Gastroesophageal sphincter (tissue), 4 donors: ENCODE measurements around the gene SLC40A1. TPM values are rescaled to one million over a fixed set of nuclear protein-coding genes. Genes with fewer than 3 reads are reported as not detected.

Experiments used
- ATAC-seq: fragments of 150-250 bp; one replicate; pipeline ENCODE4 v1.9.1; 2016; ENCODE audit warnings: mild to moderate bottlenecking, moderate library complexity
- H3K27ac ChIP-seq, 4 donors: fragments of 200-600 bp; sonication (generic) in 3 of 4; 1 replicate in 3 of 4; 2 replicates in 1 of 4; pipeline ENCODE4 v1.5.1; 2016 to 2019
- H3K27me3 ChIP-seq: fragments of 200-600 bp; sonication (generic); one replicate; pipeline ENCODE4 v1.5.1; 2019
- H3K36me3 ChIP-seq, 2 donors: fragments of 200-600 bp; sonication (generic); one replicate each; pipeline ENCODE4 v1.5.1; 2019; ENCODE audit warnings: control low read depth in 1 of 2
- H3K4me1 ChIP-seq, 3 donors: fragments of 200-600 bp; sonication (generic); 1 replicate in 2 of 3; 2 replicates in 1 of 3; pipeline ENCODE4 v1.5.1; 2016 to 2019; ENCODE audit warnings: control low read depth in 2 of 3
- H3K4me3 ChIP-seq, 2 donors: fragments of 200-600 bp; sonication (generic); one replicate each; pipeline ENCODE4 v1.5.1; 2019; ENCODE audit warnings: mild to moderate bottlenecking in 1 of 2, moderate library complexity in 1 of 2
- H3K9me3 ChIP-seq, 3 donors: fragments of 200-600 bp; sonication (generic); one replicate each; pipeline ENCODE4 v1.5.1; 2017 to 2019; ENCODE audit warnings: control low read depth in 2 of 3
- EP300 ChIP-seq: sonication (generic); formaldehyde crosslinking; IDR thresholded peaks from one replicate; pipeline ENCODE4 v1.6.1; 2017; ENCODE audit warnings: antibody characterized with exemption, mild to moderate bottlenecking
- POLR2A ChIP-seq, 2 donors: fragments of 450-650 bp; IDR thresholded peaks; one replicate each; pipeline ENCODE4 v1.6.1; 2017; ENCODE audit warnings: antibody characterized with exemption in 2 of 2, mild to moderate bottlenecking in 2 of 2, moderate library complexity in 1 of 2
- POLR2AphosphoS5 ChIP-seq: sonication (generic); formaldehyde crosslinking; IDR thresholded peaks from one replicate; pipeline ENCODE4 v1.6.1; 2017; ENCODE audit warnings: antibody characterized with exemption
- WGBS, 2 donors: methylation state at CpG; one replicate each; pipeline ENCODE4 v1.1.5; 2018; ENCODE audit warnings: low coverage in 1 of 2; 5-methylcytosine and 5-hydroxymethylcytosine counted together
- total RNA-seq, 4 donors: library from RNA; depleted of rRNA; stranded (reverse); fragments of >200 nt; gene quantifications; one replicate each; pipeline ENCODE4 v1.1.0, GENCODE V29; 2016
- TF ChIP-seq, protein P1 (sequence below), 4 experiments: fragments of 200-600 bp in 2 of 4; fragments of 450-650 bp in 2 of 4; sonication (generic) in 1 of 4; IDR thresholded peaks; one replicate each; pipeline ENCODE4 v1.5.1; 2017 to 2019; ENCODE audit warnings: antibody characterized with exemption in 4 of 4, mild to moderate bottlenecking in 2 of 4, moderate library complexity in 2 of 4

Gene SLC40A1
- total RNA-seq, 4 donors from 2014 or later: 32.1 to 96.3 (median 57.2) TPM

DNA sequence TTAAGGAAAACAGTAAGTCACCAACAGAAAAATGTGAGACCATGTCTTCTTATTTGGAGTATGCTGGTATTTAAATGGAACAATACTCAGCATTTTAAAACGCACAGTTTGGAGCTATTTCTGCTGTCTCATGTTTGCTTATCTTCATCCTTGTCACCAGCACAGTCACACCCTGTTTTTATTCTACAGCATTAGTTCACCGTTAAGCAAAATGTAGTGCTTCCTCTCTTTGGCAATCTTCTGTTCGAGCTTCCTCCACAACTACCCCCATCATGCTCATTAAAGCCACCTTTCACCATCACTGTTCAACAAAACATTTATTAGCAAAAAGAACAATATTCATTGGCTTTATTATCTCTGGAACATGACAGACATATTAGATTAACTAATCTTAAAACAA, 64.0 kb downstream of the SLC40A1 start:
- TF ChIP-seq EP300: no peak
- no peak for TF ChIP-seq POLR2A (IDR thresholded peaks at IDR 0.05)
- TF ChIP-seq POLR2AphosphoS5: no peak
- TF ChIP-seq, protein P1, sequence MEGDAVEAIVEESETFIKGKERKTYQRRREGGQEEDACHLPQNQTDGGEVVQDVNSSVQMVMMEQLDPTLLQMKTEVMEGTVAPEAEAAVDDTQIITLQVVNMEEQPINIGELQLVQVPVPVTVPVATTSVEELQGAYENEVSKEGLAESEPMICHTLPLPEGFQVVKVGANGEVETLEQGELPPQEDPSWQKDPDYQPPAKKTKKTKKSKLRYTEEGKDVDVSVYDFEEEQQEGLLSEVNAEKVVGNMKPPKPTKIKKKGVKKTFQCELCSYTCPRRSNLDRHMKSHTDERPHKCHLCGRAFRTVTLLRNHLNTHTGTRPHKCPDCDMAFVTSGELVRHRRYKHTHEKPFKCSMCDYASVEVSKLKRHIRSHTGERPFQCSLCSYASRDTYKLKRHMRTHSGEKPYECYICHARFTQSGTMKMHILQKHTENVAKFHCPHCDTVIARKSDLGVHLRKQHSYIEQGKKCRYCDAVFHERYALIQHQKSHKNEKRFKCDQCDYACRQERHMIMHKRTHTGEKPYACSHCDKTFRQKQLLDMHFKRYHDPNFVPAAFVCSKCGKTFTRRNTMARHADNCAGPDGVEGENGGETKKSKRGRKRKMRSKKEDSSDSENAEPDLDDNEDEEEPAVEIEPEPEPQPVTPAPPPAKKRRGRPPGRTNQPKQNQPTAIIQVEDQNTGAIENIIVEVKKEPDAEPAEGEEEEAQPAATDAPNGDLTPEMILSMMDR (IDR thresholded peaks at IDR 0.05): no peak
- Histone ChIP-seq H3K27ac (no peak overlapping the region), H3K9me3 (no peaks in the 10 kb centered on the region), H3K36me3 (no peaks in the 10 kb centered on the region), H3K4me1 (peaks cover 0 to 7% (median 2%) of the 10 kb centered on the region in 3 donors), H3K27me3 (no peaks in the 10 kb centered on the region), H3K4me3 (no peak overlapping the region)
- no peak for ATAC-seq
- WGBS, 2 donors: 72 to 86% methylated on average over 3 of the region's 3 CpGs

DNA sequence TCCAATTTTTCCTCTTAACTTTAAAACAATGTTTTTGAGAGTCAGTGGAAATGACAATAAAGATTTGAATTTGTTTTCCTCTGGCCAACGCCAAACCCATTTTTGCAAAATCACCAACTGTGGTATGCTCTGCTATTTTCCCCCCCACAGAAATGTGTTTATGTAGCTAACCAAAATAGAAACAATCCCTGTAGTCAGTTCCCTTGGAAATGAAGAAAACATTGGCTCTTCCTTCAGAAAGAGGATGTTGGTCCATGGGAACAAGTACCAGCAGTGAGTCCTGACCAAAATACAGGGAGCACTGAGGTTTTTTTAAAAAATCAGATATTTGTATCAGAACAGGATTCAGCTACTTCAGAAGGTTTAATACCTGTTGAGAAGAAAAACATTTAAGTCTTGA, 65.3 kb downstream of the SLC40A1 start:
- Histone ChIP-seq H3K27me3 (no peaks in the 10 kb centered on the region), H3K9me3 (no peaks in the 10 kb centered on the region), H3K4me1 (peaks cover 0 to 2% (median 0%) of the 10 kb centered on the region in 3 donors), H3K36me3 (no peaks in the 10 kb centered on the region), H3K27ac (no peak overlapping the region), H3K4me3 (no peak overlapping the region)
- ATAC-seq: no peak
- TF ChIP-seq, protein P1 (IDR thresholded peaks at IDR 0.05): no peak
- no peak for TF ChIP-seq EP300
- no peak for TF ChIP-seq POLR2A (IDR thresholded peaks at IDR 0.05)
- TF ChIP-seq POLR2AphosphoS5: no peak
- WGBS, 2 donors: 17 to 42% methylated on average over 1 of the region's 1 CpG

DNA sequence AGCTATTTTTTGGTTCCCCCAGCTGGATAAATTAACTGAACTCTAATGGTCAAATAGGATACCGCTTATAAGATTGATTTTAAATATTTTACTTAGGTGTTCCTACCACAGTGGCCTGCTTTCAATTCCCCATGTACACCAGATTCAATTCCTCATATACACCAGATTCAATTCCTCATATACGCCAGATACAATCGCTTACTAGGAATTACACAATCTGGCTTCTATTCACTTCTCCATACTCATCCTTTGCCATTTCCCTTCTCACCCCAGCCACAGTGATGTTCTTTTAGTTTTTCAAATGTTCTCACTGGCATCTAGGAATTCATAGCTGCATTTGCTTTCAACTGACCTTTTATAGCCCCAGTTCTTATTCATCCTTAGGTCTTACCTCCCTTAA, 66.5 kb downstream of the SLC40A1 start:
- H3K27me3 ChIP-seq: no peaks in the 10 kb centered on the region
- H3K4me1 ChIP-seq: peaks cover 0 to 2% (median 0%) of the 10 kb centered on the region in 3 donors
- peak; percentile 46 for ATAC-seq
- H3K4me3 ChIP-seq: no peak overlapping the region
- H3K27ac ChIP-seq: no peak overlapping the region
- WGBS, 2 donors: 81 to 96% methylated on average over 3 of the region's 3 CpGs
- TF ChIP-seq, protein P1 (IDR thresholded peaks at IDR 0.05): no peak
- TF ChIP-seq POLR2A (IDR thresholded peaks at IDR 0.05) (no peak), EP300 (no peak), POLR2AphosphoS5 (no peak)
- H3K9me3 ChIP-seq: no peaks in the 10 kb centered on the region
- H3K36me3 ChIP-seq: no peaks in the 10 kb centered on the region

DNA sequence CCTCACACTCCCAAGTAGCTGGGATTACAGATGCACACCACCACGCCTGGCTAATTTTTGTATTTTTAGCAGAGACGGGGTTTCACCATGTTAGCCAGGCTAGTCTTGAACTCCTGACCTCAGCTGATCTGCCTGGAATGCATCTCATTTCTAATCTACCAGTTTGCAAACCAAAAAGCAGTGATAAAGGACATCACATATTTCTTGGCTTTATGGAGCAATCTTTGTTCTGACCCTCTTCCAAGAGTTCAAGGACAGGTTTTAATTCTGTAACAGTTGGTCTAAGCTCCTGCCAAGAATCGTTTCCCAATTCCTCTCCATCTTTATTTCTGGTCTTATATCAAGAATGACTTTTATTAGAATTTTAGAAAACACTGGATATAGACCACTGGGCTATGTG, 67.7 kb downstream of the SLC40A1 start:
- no peaks in the 10 kb centered on the region for H3K36me3 ChIP-seq
- 56 to 69% methylated on average over 2 to 3 of the region's 3 CpGs for WGBS, 2 donors
- H3K9me3 ChIP-seq: no peaks in the 10 kb centered on the region
- no peak for TF ChIP-seq POLR2AphosphoS5
- TF ChIP-seq EP300: no peak
- TF ChIP-seq, protein P1 (IDR thresholded peaks at IDR 0.05): no peak
- no peak for TF ChIP-seq POLR2A (IDR thresholded peaks at IDR 0.05)
- ATAC-seq: no peak
- peaks cover 0 to 2% (median 0%) of the 10 kb centered on the region in 3 donors for H3K4me1 ChIP-seq
- H3K27me3 ChIP-seq: no peaks in the 10 kb centered on the region
- H3K4me3 ChIP-seq: no peak overlapping the region
- H3K27ac ChIP-seq: no peak overlapping the region

DNA sequence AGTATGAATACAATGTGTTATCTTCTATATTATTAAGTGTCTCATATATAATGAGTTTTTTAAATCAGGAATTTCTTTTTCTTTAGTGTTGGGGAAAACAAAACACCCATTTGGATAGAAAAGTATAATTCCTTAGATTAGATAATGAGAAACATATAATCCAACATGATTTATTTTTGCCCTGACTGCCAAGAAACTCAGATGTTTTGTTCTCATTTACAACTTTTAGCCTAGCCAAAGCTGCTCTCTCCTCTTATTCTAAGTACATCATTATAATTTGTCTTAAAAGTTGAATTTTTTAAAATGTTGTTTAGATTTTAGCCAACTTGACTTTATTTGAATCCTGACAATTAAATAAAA, 68.6 kb downstream of the SLC40A1 start:
- peaks cover 0 to 2% (median 0%) of the 10 kb centered on the region in 3 donors for H3K4me1 ChIP-seq
- TF ChIP-seq EP300: no peak
- TF ChIP-seq POLR2A (IDR thresholded peaks at IDR 0.05): no peak
- TF ChIP-seq, protein P1 (IDR thresholded peaks at IDR 0.05): no peak
- TF ChIP-seq POLR2AphosphoS5: no peak
- no peaks in the 10 kb centered on the region for H3K27me3 ChIP-seq
- no peaks in the 10 kb centered on the region for H3K9me3 ChIP-seq
- no peak for ATAC-seq
- H3K4me3 ChIP-seq: no peak overlapping the region
- H3K36me3 ChIP-seq: no peaks in the 10 kb centered on the region
- H3K27ac ChIP-seq: no peak overlapping the region
